Testis (tissue), 2 donors: ENCODE data around the gene ZNF763.
"Not testable (repeated sequence)": the region's sequence is repeated elsewhere in the genome, so short reads cannot be mapped to it uniquely, and the experiment has no call there.

Experiments used
- POLR2A ChIP-seq: fragments of 450-650 bp; IDR thresholded peaks from one replicate; pipeline ENCODE4 v1.6.1; 2017; ENCODE audit warnings: antibody characterized with exemption, mild to moderate bottlenecking, moderate library complexity
- TF ChIP-seq, protein P1 (sequence below), 3 experiments: fragments of 450-650 bp in 2 of 3; fragments of 200-600 bp in 1 of 3; sonication (generic) in 1 of 3; IDR thresholded peaks; one replicate each; pipeline ENCODE4 v1.5.1; 2016 to 2019; ENCODE audit warnings: antibody characterized with exemption in 3 of 3, mild to moderate bottlenecking in 2 of 3, moderate library complexity in 1 of 3

DNA sequence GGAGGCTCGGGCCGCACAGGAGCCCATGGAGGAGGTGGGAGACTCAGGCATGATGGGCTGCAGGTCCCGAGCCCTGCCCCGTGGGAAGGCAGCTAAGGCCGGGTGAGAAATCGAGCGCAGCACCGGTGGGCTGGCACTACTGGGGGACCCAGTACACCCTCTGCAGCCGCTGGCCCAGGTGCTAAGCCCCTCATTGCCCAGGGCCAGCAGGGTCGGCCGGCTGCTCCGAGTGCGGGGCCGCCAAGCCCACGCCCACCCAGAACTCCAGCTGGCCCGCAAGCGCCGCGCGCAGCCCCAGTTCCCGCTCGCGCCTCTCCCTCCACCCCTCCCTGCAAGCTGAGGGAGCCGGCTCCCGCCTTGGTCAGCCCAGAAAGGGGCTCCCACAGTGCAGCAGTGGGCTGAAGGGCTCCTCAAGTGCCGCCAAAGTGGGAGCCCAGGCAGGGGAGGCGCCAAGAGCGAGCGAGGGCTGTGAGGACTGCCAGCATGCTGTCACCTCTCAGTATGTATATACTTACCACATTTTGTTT, 23.4 kb upstream of the ZNF763 start:
- TF ChIP-seq, protein P1, sequence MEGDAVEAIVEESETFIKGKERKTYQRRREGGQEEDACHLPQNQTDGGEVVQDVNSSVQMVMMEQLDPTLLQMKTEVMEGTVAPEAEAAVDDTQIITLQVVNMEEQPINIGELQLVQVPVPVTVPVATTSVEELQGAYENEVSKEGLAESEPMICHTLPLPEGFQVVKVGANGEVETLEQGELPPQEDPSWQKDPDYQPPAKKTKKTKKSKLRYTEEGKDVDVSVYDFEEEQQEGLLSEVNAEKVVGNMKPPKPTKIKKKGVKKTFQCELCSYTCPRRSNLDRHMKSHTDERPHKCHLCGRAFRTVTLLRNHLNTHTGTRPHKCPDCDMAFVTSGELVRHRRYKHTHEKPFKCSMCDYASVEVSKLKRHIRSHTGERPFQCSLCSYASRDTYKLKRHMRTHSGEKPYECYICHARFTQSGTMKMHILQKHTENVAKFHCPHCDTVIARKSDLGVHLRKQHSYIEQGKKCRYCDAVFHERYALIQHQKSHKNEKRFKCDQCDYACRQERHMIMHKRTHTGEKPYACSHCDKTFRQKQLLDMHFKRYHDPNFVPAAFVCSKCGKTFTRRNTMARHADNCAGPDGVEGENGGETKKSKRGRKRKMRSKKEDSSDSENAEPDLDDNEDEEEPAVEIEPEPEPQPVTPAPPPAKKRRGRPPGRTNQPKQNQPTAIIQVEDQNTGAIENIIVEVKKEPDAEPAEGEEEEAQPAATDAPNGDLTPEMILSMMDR (IDR thresholded peaks at IDR 0.05): not testable (repeated sequence)
- not testable (repeated sequence) for TF ChIP-seq POLR2A
